ENCODE measurements around the gene LAMC2.

- TF ChIP-seq CTCF (IDR thresholded peaks at IDR 0.05) (no peak), POLR2A (IDR thresholded peaks at IDR 0.05) (no peak)
Observed at GRCh38 chr1:183290628-183291027, 104.6 kb downstream of the LAMC2 start.

Measured in esophagus squamous epithelium (tissue), 4 donors.